ENCODE results near the gene DCD. TPM values are rescaled to one million over a fixed set of nuclear protein-coding genes. Genes with fewer than 3 reads are reported as not detected.

DCD gene
- total and polyA plus RNA-seq, 2 of the 8 experiments (the other 6 are each of a cell fraction or from before 2014, with no cell fraction given), result not detected

- H3K56ac ChIP-seq (replicated peaks; ENCODE audit: insufficient read length, low read depth, low read length), result no peak overlapping the region
- no peak overlapping the region for H4K91ac ChIP-seq (replicated peaks; ENCODE audit: insufficient read length, low read length)
- no peak overlapping the region for H2AFZ ChIP-seq (ENCODE audit: low read length)
- no peak overlapping the region for H3K27ac ChIP-seq (ENCODE audit: low read depth, low read length)
- peaks cover 0 to 3% (median 0%) of the 10 kb centered on the region in 4 experiments; a peak in 2 of 7 replicates for H3K4me1 ChIP-seq (replicated peaks in 1 of 4; ENCODE audit: control insufficient read depth in 3 of 4, insufficient read depth in 4 of 4, low read length in 3 of 4)
- no peaks in the 10 kb centered on the region for H3K79me1 ChIP-seq (ENCODE audit: low read depth, low read length)
- H3K4me3 ChIP-seq (ENCODE audit: extremely low read depth in 1 of 4, insufficient read depth in 2 of 4, low read depth in 3 of 4, low read length in 4 of 4), result no peak overlapping the region
- H3K14ac ChIP-seq (ENCODE audit: insufficient read length), result no peak overlapping the region
- no peak overlapping the region for H2BK12ac ChIP-seq (ENCODE audit: low read depth, low read length)
- H3K18ac ChIP-seq (ENCODE audit: extremely low read depth, low read length), result no peak overlapping the region
- H2BK15ac ChIP-seq (ENCODE audit: low read length), result no peak overlapping the region
- H4K5ac ChIP-seq (ENCODE audit: insufficient read length, low read depth, low read length), result no peak overlapping the region
- no peak overlapping the region for H4K8ac ChIP-seq (ENCODE audit: extremely low read depth, insufficient read depth, low read length)
- no peak overlapping the region for H2BK120ac ChIP-seq (replicated peaks; ENCODE audit: low read depth, low read length)
- ChIA-PET CTCF (ENCODE audit: partially characterized antibody) (interaction anchor here (0.6 to 3.3 kb wide), 7 partner anchors 14 to 1493 kb away, joined by 3 to 9 read pairs (median 3); no protein-coding TSS in a partner anchor), POLR2A (ENCODE audit: partially characterized antibody) (no interaction called here)
- 84% methylated on average over 3 of the region's 3 CpGs; no CpG with 5 or more reads in 1 of the 2 experiments for WGBS, 2 experiments (ENCODE audit: extremely low coverage in 1 of 2, insufficient coverage in 1 of 2, insufficient read length in 1 of 2, insufficient replicate concordance in 2 of 2, low coverage in 1 of 2, low lambda C conversion rate in 2 of 2, missing lambda C conversion rate in 1 of 2)
- H2BK20ac ChIP-seq (ENCODE audit: low read length), result no peak overlapping the region
- no peak overlapping the region for H3K9ac ChIP-seq (replicated peaks in 1 of 4; ENCODE audit: extremely low read depth in 1 of 4, low read depth in 3 of 4, low read length in 3 of 4)
- peaks cover 16 to 20% of the 10 kb centered on the region in 2 experiments for H3K9me3 ChIP-seq (ENCODE audit: insufficient read depth in 2 of 2, low read depth in 1 of 2, low read length in 1 of 2)
- no peaks in the 10 kb centered on the region for H4K20me1 ChIP-seq (replicated peaks in 1 of 2; ENCODE audit: control insufficient read depth in 1 of 2, insufficient read depth in 2 of 2, low read length in 2 of 2)
- no peaks in the 10 kb centered on the region for H3K79me2 ChIP-seq (ENCODE audit: control insufficient read depth in 1 of 2, insufficient read depth in 2 of 2, low read length in 2 of 2)
- no peak overlapping the region for H2BK5ac ChIP-seq (ENCODE audit: low read depth, low read length)
- no peak for FAIRE-seq
- H3K23ac ChIP-seq (ENCODE audit: insufficient read length), result no peak overlapping the region
- no peaks in the 10 kb centered on the region for H3K36me3 ChIP-seq (ENCODE audit: control insufficient read depth in 2 of 4, insufficient read depth in 4 of 4, low read length in 3 of 4)
- H3K27me3 ChIP-seq (replicated peaks in 1 of 4; ENCODE audit: control insufficient read depth in 3 of 4, extremely low read depth in 1 of 4, insufficient read depth in 3 of 4, low read length in 3 of 4), result no peaks in the 10 kb centered on the region
- no peak overlapping the region for H3K4ac ChIP-seq (replicated peaks; ENCODE audit: insufficient read length, low read depth, low read length)
- no peak overlapping the region for H2AK5ac ChIP-seq (ENCODE audit: low read depth, low read length)
- no peak for DNase-seq (ENCODE audit: low read depth in 1 of 2, low spot score in 2 of 2)
- H3K4me2 ChIP-seq (ENCODE audit: insufficient read depth in 1 of 2, low read depth in 2 of 2, low read length in 2 of 2), result no peak overlapping the region
- no peaks in the 10 kb centered on the region for H3K23me2 ChIP-seq (ENCODE audit: low read depth, low read length)
- no peak for TF ChIP-seq SIX5 (IDR thresholded peaks at IDR 0.05; ENCODE audit: low read depth, low read length)
- TF ChIP-seq CBX5 (IDR thresholded peaks at IDR 0.05; ENCODE audit: low read depth, low read length), result no peak
- no peak for TF ChIP-seq SP1 (IDR thresholded peaks at IDR 0.05; ENCODE audit: low read depth, low read length)
- TF ChIP-seq BACH1 (IDR thresholded peaks at IDR 0.05; ENCODE audit: low read length), result no peak
- TF ChIP-seq CBX8 (IDR thresholded peaks at IDR 0.05; ENCODE audit: borderline replicate concordance, low read depth, low read length), result no peak
- TF ChIP-seq GABPA (IDR thresholded peaks at IDR 0.05; ENCODE audit: borderline replicate concordance, insufficient read depth, low read length), result no peak
- no peak for TF ChIP-seq EGR1 (IDR thresholded peaks at IDR 0.05; ENCODE audit: borderline replicate concordance, low read depth, low read length)
- no peak for TF ChIP-seq FOSL1 (IDR thresholded peaks at IDR 0.05; ENCODE audit: insufficient read depth, low read depth, low read length)
- no peak for TF ChIP-seq TAF1 (IDR thresholded peaks at IDR 0.05; ENCODE audit: low read depth, low read length)
- no peak for TF ChIP-seq CEBPB (IDR thresholded peaks at IDR 0.05; ENCODE audit: low read depth, low read length)
- TF ChIP-seq ATF2 (IDR thresholded peaks at IDR 0.05; ENCODE audit: low read length), result no peak
- no peak for TF ChIP-seq ATF3 (IDR thresholded peaks at IDR 0.05; ENCODE audit: insufficient read depth, low read depth, low read length)
Observed at GRCh38 chr12:54628186-54628846, 19.8 kb downstream of the DCD start.
